Keratinocyte (primary cell): ENCODE measurements around the gene NIN. TPM values are rescaled to one million over a fixed set of nuclear protein-coding genes. Genes with fewer than 3 reads are reported as not detected.
A peak's percentile ranks its signal among the peaks of the same experiment; 100 is the strongest.

Experiments
- DNase-seq: peaks from one replicate; pipeline ENCODE4 v3.0.0-alpha.2; 2011; ENCODE audit warnings: low read depth, missing footprints, low spot score
- FAIRE-seq: peaks from 2 replicates; lab custom pipeline; 2011; peaks lifted over from hg19 to GRCh38; lab: Jason Lieb, UNC
- H2AFZ ChIP-seq: 2 replicates; pipeline ENCODE4 v1.6.0; 2012; ENCODE audit warnings: low read length, control low read depth, inconsistent platforms; ENCODE audit not compliant: control insufficient read depth
- H3K27ac ChIP-seq: 2 replicates; pipeline ENCODE4 v1.5.1; 2011; ENCODE audit warnings: low read length; ENCODE audit not compliant: control insufficient read depth, insufficient read depth
- H3K27me3 ChIP-seq: 3 replicates; pipeline ENCODE4 v1.6.0; 2011; ENCODE audit warnings: low read length; ENCODE audit not compliant: control insufficient read depth, insufficient read depth; ENCODE audit errors: extremely low read depth
- H3K36me3 ChIP-seq, 2 experiments: 2 replicates in 1 of 2; 3 replicates in 1 of 2; pipeline ENCODE4 v1.5.1; 2011; ENCODE audit warnings: low read length in 2 of 2, mild to moderate bottlenecking in 1 of 2; ENCODE audit not compliant: control insufficient read depth in 2 of 2, insufficient read depth in 2 of 2; ENCODE audit errors: extremely low read depth in 1 of 2
- H3K4me1 ChIP-seq: 3 replicates; pipeline ENCODE4 v1.5.1; 2011; ENCODE audit warnings: low read length; ENCODE audit not compliant: control insufficient read depth, insufficient read depth; ENCODE audit errors: extremely low read depth
- H3K4me2 ChIP-seq: 3 replicates; pipeline ENCODE4 v1.6.0; 2011; ENCODE audit warnings: low read depth, low read length; ENCODE audit not compliant: control insufficient read depth, insufficient read depth; ENCODE audit errors: extremely low read depth
- H3K4me3 ChIP-seq, 3 experiments: fragments of 200-600 bp in 1 of 3; sonication (generic) in 1 of 3; 2 replicates in 2 of 3; 3 replicates in 1 of 3; pipeline ENCODE4 v1.5.1; 2011 to 2016; ENCODE audit warnings: low read length in 3 of 3, mild to moderate bottlenecking in 3 of 3, control low read depth in 2 of 3, inconsistent platforms in 1 of 3, low read depth in 1 of 3, mixed read lengths in 1 of 3, mixed run types in 1 of 3, moderate library complexity in 1 of 3; ENCODE audit not compliant: control insufficient read depth in 2 of 3, insufficient read depth in 2 of 3; ENCODE audit errors: extremely low read depth in 1 of 3
- H3K79me2 ChIP-seq: 2 replicates; pipeline ENCODE4 v1.6.0; 2012; ENCODE audit warnings: low read length; ENCODE audit not compliant: control insufficient read depth, insufficient read depth
- H3K9ac ChIP-seq: 3 replicates; pipeline ENCODE4 v1.6.0; 2011; ENCODE audit warnings: low read length; ENCODE audit not compliant: control insufficient read depth, insufficient read depth; ENCODE audit errors: extremely low read depth
- H3K9me1 ChIP-seq: 3 replicates; pipeline ENCODE4 v1.6.0; 2011; ENCODE audit warnings: low read length; ENCODE audit not compliant: control insufficient read depth, insufficient read depth; ENCODE audit errors: extremely low read depth
- H3K9me3 ChIP-seq: 2 replicates; pipeline ENCODE4 v1.5.1; 2012; ENCODE audit warnings: low read depth, low read length; ENCODE audit not compliant: control insufficient read depth
- H4K20me1 ChIP-seq: 3 replicates; pipeline ENCODE4 v1.6.0; 2011; ENCODE audit warnings: low read length; ENCODE audit not compliant: control insufficient read depth, insufficient read depth; ENCODE audit errors: extremely low read depth
- EZH2 ChIP-seq: IDR thresholded peaks from one replicate; pipeline ENCODE4 v1.6.1; 2012; ENCODE audit warnings: inconsistent platforms, mild to moderate bottlenecking, low read length, moderate library complexity
- dilution Hi-C: fragments of 300-500 bp; cut with MboI; formaldehyde crosslinking; loops from one replicate; pipeline ENCODE4 v1.7.0; 2020; ENCODE audit warnings: low sequenced_read_pairs; ENCODE audit not compliant: extremely low pct_ligation_motif_present
- polyA plus RNA-seq, 5 experiments: library from polyadenylated mRNA; depleted of rRNA in 3 of 5; stranded (reverse) in 3 of 5; stranded (forward) in 1 of 5; unstranded in 1 of 5; fragments of >200 nt; gene quantifications; 1 replicate in 1 of 5; 2 replicates in 3 of 5; 3 replicates in 1 of 5; pipeline versions ENCODE4 v1.2.1 to v1.2.3, GENCODE V29; 2011 to 2012; ENCODE audit warnings: missing spikeins in 2 of 5, low read depth in 1 of 5, low replicate concordance in 1 of 5
- TF ChIP-seq, protein P1 (sequence below), 3 experiments: IDR thresholded peaks in 1 of 3; conservative IDR thresholded peaks in 1 of 3; optimal IDR thresholded peaks in 1 of 3; 2 replicates in 2 of 3; 3 replicates in 1 of 3; pipeline versions ENCODE3 to v1.5.1; 2011; ENCODE audit warnings: low read length in 3 of 3, mild to moderate bottlenecking in 3 of 3, moderate library complexity in 2 of 3, control low read depth in 1 of 3, inconsistent platforms in 1 of 3; ENCODE audit not compliant: insufficient read depth in 2 of 3; ENCODE audit errors: extremely low read depth in 1 of 3

NIN gene
- polyA plus RNA-seq, 1 donor (not counting 4 experiments of a cell fraction or from before 2014, with no cell fraction given), result 15.2 TPM

DNA sequence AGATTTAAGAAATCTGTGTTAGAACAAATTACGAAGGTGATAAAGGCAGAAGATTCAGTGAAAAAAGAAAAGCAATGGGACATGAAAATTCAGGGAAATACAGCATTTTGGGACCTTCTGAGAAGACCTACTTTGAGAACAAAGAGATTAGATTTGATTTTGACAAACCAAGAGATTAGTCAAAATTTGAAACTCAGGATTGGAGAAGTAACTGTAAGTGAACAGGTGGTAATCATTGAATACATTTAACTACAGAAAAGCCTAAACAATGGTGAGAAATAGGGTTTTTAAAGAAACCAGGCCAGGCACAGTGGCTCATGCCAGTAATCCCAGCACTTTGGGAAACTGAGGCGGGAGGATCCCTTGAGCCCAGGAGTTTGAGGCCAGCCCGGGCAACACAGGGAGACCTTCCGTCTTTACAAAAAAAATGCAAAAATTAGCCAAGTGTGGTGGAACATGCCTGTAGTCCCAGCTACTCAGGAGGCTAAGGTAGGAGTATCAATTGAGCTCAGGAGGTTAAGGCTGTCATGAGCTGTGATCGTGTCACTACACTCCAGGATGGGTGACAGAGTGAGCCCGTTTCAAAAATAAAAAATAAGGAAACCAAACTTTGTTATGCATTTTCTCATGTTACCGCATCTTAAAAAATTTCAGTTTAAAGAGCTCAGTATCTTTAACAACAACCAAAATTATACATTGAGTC, 154.0 kb downstream of the NIN start:
- FAIRE-seq, result no peak

DNA sequence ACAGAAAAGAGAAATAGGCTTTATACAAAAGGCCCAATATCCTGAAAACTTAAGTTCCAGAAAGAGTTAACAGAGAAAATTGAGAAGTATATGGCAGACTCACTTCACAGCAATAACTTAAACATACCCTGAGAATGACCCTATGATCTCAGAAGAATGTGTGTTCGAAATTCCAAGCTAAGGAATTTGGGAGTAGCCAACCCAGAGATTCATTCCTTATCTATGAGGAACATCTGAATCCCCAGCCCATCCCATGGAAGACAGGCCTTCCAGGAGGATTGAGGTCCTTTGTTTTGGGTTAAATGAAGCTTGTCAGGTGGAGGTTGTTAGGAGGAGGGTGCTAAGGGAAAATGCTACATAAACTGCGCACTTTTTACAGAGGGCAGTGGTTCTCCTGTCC, 155.4 kb downstream of the NIN start:
- H2AFZ ChIP-seq, result peak overlapping the region; percentile 31

More for the DNA sequence above, 154.0 kb downstream of the NIN start:
- H2AFZ ChIP-seq, result peak overlapping the region; percentile 25
- TF ChIP-seq, protein P1, sequence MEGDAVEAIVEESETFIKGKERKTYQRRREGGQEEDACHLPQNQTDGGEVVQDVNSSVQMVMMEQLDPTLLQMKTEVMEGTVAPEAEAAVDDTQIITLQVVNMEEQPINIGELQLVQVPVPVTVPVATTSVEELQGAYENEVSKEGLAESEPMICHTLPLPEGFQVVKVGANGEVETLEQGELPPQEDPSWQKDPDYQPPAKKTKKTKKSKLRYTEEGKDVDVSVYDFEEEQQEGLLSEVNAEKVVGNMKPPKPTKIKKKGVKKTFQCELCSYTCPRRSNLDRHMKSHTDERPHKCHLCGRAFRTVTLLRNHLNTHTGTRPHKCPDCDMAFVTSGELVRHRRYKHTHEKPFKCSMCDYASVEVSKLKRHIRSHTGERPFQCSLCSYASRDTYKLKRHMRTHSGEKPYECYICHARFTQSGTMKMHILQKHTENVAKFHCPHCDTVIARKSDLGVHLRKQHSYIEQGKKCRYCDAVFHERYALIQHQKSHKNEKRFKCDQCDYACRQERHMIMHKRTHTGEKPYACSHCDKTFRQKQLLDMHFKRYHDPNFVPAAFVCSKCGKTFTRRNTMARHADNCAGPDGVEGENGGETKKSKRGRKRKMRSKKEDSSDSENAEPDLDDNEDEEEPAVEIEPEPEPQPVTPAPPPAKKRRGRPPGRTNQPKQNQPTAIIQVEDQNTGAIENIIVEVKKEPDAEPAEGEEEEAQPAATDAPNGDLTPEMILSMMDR (optimal IDR thresholded peaks at IDR 0.05 in 1 of 3, IDR thresholded peaks at IDR 0.05 in 1 of 3, conservative IDR thresholded peaks at IDR 0.05 in 1 of 3; ENCODE audit: extremely low read depth in 1 of 3, insufficient read depth in 2 of 3, low read length in 3 of 3), result no peak
- TF ChIP-seq EZH2, result no peak
- dilution Hi-C loops, result no loop called here
- no peaks in the 10 kb centered on the region for H3K27me3 ChIP-seq
- H3K4me2 ChIP-seq, result peak overlapping the region; percentile 76
- H3K9me3 ChIP-seq, result no peaks in the 10 kb centered on the region
- H4K20me1 ChIP-seq, result no peaks in the 10 kb centered on the region
- H3K79me2 ChIP-seq, result no peaks in the 10 kb centered on the region
- H3K9me1 ChIP-seq, result no peaks in the 10 kb centered on the region
- no peak for DNase-seq
- H3K4me3 ChIP-seq, result peak overlapping the region in 2 of 3 experiments; percentile 22 to 40
- H3K27ac ChIP-seq, result peak overlapping the region; percentile 84
- peaks cover 38% of the 10 kb centered on the region for H3K4me1 ChIP-seq
- peak overlapping the region; percentile 67 for H3K9ac ChIP-seq
- H3K36me3 ChIP-seq, result no peaks in the 10 kb centered on the region

More for the DNA sequence above, 155.4 kb downstream of the NIN start:
- TF ChIP-seq, protein P1 (optimal IDR thresholded peaks at IDR 0.05 in 1 of 3, IDR thresholded peaks at IDR 0.05 in 1 of 3, conservative IDR thresholded peaks at IDR 0.05 in 1 of 3; ENCODE audit: extremely low read depth in 1 of 3, insufficient read depth in 2 of 3, low read length in 3 of 3), result no peak
- TF ChIP-seq EZH2, result no peak
- Histone ChIP-seq H3K4me3 (peak overlapping the region in 2 of 3 experiments; percentile 13 to 25), H3K4me1 (peaks cover 38% of the 10 kb centered on the region), H3K9me3 (no peaks in the 10 kb centered on the region), H3K9me1 (no peaks in the 10 kb centered on the region), H3K27ac (peak overlapping the region; percentile 57), H3K27me3 (no peaks in the 10 kb centered on the region), H4K20me1 (no peaks in the 10 kb centered on the region), H3K4me2 (peak overlapping the region; percentile 53), H3K79me2 (no peaks in the 10 kb centered on the region), H3K9ac (no peak overlapping the region), H3K36me3 (no peaks in the 10 kb centered on the region)
- FAIRE-seq (peak; percentile 87), DNase-seq (no peak)
- dilution Hi-C loops, result no loop called here
